SK-N-SH treated with all-trans-retinoic acid at 6 μM for 48 hours (cell line): ENCODE measurements around the gene LIFR.
A peak's percentile ranks its signal among the peaks of the same experiment; 100 is the strongest.

Source experiments
- ATAC-seq: fragments of 200-7000 bp; cut with Tn5 transposase; 3 replicates; pipeline ENCODE4 v1.9.1; 2020; ENCODE audit warnings: mild to moderate bottlenecking, moderate library complexity
- ARNTL ChIP-seq: fragments of 450-650 bp; formaldehyde crosslinking; IDR thresholded peaks from 2 replicates; pipeline ENCODE4 v1.5.0; 2020; ENCODE audit warnings: low read depth, mild to moderate bottlenecking, moderate library complexity, borderline replicate concordance
- BACH2 ChIP-seq: fragments of 250-450 bp; sonication (Bioruptor Pico); IDR thresholded peaks from 2 replicates; pipeline ENCODE4 v1.9.0; 2021; ENCODE audit warnings: mild to moderate bottlenecking, borderline replicate concordance
- CREB5 ChIP-seq: fragments of 250-450 bp; sonication (Bioruptor Pico); IDR thresholded peaks from 2 replicates; pipeline ENCODE4 v1.5.1; 2020; ENCODE audit warnings: low read depth, mild to moderate bottlenecking, moderate library complexity
- CSDC2 ChIP-seq: fragments of 250-450 bp; sonication (Bioruptor Pico); IDR thresholded peaks from 2 replicates; pipeline ENCODE4 v1.5.0; 2020; ENCODE audit warnings: mild to moderate bottlenecking, moderate library complexity
- CSRNP3 ChIP-seq: fragments of 250-450 bp; sonication (Bioruptor Pico); IDR thresholded peaks from 2 replicates; pipeline ENCODE4 v1.5.1; 2021; ENCODE audit warnings: mild to moderate bottlenecking, moderate library complexity
- ESRRG ChIP-seq: fragments of 250-450 bp; sonication (Bioruptor Pico); IDR thresholded peaks from 2 replicates; pipeline ENCODE4 v1.6.1; 2021; ENCODE audit warnings: mild to moderate bottlenecking
- GLIS3 ChIP-seq: fragments of 250-450 bp; sonication (Bioruptor Pico); IDR thresholded peaks from 2 replicates; pipeline ENCODE4 v1.5.0; 2020; ENCODE audit warnings: mild to moderate bottlenecking, moderate library complexity
- ISL1 ChIP-seq: fragments of 250-450 bp; sonication (Bioruptor Pico); IDR thresholded peaks from 2 replicates; pipeline ENCODE4 v2.1.2; 2022; ENCODE audit warnings: mild to moderate bottlenecking, moderate library complexity
- OSR1 ChIP-seq: fragments of 250-450 bp; sonication (Bioruptor Pico); IDR thresholded peaks from 2 replicates; pipeline ENCODE4 v1.8.0; 2022; ENCODE audit warnings: moderate library complexity, mild to moderate bottlenecking, inconsistent platforms
- PATZ1 ChIP-seq: fragments of 250-450 bp; sonication (Bioruptor Pico); IDR thresholded peaks from 2 replicates; pipeline ENCODE4 v1.8.0; 2020; ENCODE audit warnings: mild to moderate bottlenecking, moderate library complexity, borderline replicate concordance
- POU6F1 ChIP-seq: fragments of 250-450 bp; sonication (Bioruptor Pico); IDR thresholded peaks from 2 replicates; pipeline ENCODE4 v1.8.0; 2021; ENCODE audit warnings: low read depth, mild to moderate bottlenecking, moderate library complexity, borderline replicate concordance
- PPARA ChIP-seq: fragments of 250-450 bp; sonication (Bioruptor Pico); IDR thresholded peaks from 2 replicates; pipeline ENCODE4 v1.5.0; 2020; ENCODE audit warnings: mild to moderate bottlenecking, borderline replicate concordance
- RARB ChIP-seq: fragments of 250-450 bp; sonication (Bioruptor Pico); IDR thresholded peaks from 2 replicates; pipeline ENCODE4 v1.8.0; 2021; ENCODE audit warnings: mild to moderate bottlenecking, moderate library complexity
- SNAI2 ChIP-seq: fragments of 250-450 bp; sonication (Bioruptor Pico); IDR thresholded peaks from 2 replicates; pipeline ENCODE4 v1.5.0; 2020; ENCODE audit warnings: mild to moderate bottlenecking, moderate library complexity
- TCF4 ChIP-seq: fragments of 250-450 bp; sonication (Bioruptor Pico); IDR thresholded peaks from 2 replicates; pipeline ENCODE4 v1.8.0; 2021; ENCODE audit warnings: mild to moderate bottlenecking, moderate library complexity, borderline replicate concordance
- TOX ChIP-seq: fragments of 250-450 bp; sonication (Bioruptor Pico); IDR thresholded peaks from 2 replicates; pipeline ENCODE4 v1.8.0; 2021; ENCODE audit warnings: mild to moderate bottlenecking, moderate library complexity, borderline replicate concordance
- TSHZ2 ChIP-seq: fragments of 250-450 bp; sonication (Bioruptor Pico); IDR thresholded peaks from 2 replicates; pipeline ENCODE4 v1.5.0; 2020; ENCODE audit warnings: mild to moderate bottlenecking, moderate library complexity
- ZC3H10 ChIP-seq: fragments of 250-450 bp; sonication (Bioruptor Pico); IDR thresholded peaks from 2 replicates; pipeline ENCODE4 v1.5.1; 2021; ENCODE audit warnings: mild to moderate bottlenecking, moderate library complexity
- ZFP3 ChIP-seq: fragments of 250-450 bp; sonication (Bioruptor Pico); IDR thresholded peaks from 2 replicates; pipeline ENCODE4 v1.5.0; 2020; ENCODE audit warnings: mild to moderate bottlenecking, moderate library complexity
- ZFP30 ChIP-seq: fragments of 450-650 bp; formaldehyde crosslinking; IDR thresholded peaks from 2 replicates; pipeline ENCODE4 v1.5.0; 2022; ENCODE audit warnings: mild to moderate bottlenecking, moderate library complexity
- ZNF565 ChIP-seq: fragments of 450-650 bp; formaldehyde crosslinking; conservative IDR thresholded peaks from 2 replicates; pipeline ENCODE4 v1.5.0; 2020; ENCODE audit warnings: low read depth, mild to moderate bottlenecking, moderate library complexity
- ZNF70 ChIP-seq: fragments of 450-650 bp; formaldehyde crosslinking; IDR thresholded peaks from 2 replicates; pipeline ENCODE4 v1.5.0; 2020; ENCODE audit warnings: mild to moderate bottlenecking, moderate library complexity
- ZNF8 ChIP-seq: fragments of 450-650 bp; formaldehyde crosslinking; IDR thresholded peaks from 2 replicates; pipeline ENCODE4 v1.5.0; 2020; ENCODE audit warnings: mild to moderate bottlenecking, moderate library complexity

Gene LIFR

GRCh38 chr5:38456657-38457399 is 99.6 kb downstream of the LIFR start:
- TF ChIP-seq RARB (CRISPR knock-in tag) (no peak), SNAI2 (CRISPR knock-in tag) (no peak), ZNF70 (no peak), TSHZ2 (CRISPR knock-in tag) (peak; percentile 57; the same call in 1 of the 2 replicates), ISL1 (peak; percentile 90), CSDC2 (no peak), POU6F1 (CRISPR knock-in tag) (0 out of 2 replicates have a peak, but pooled peaks have one; percentile 72), ARNTL (CRISPR knock-in tag) (no peak), ZFP30 (CRISPR knock-in tag) (no peak), CSRNP3 (CRISPR knock-in tag) (0 out of 2 replicates have a peak, but pooled peaks have one; percentile 64), ZC3H10 (CRISPR knock-in tag) (peak; percentile 68), PATZ1 (CRISPR knock-in tag) (0 out of 2 replicates have a peak, but pooled peaks have one; percentile 23), OSR1 (CRISPR knock-in tag) (no peak), CREB5 (no peak), TOX (CRISPR knock-in tag) (no peak), ZNF565 (CRISPR knock-in tag) (no peak), ZFP3 (no peak), ESRRG (no peak), PPARA (CRISPR knock-in tag) (no peak), ZNF8 (CRISPR knock-in tag) (peak; percentile 9; the same call in 1 of the 2 replicates), BACH2 (CRISPR knock-in tag) (no peak), TCF4 (CRISPR knock-in tag) (peak; percentile 55; the same call in 1 of the 2 replicates), GLIS3 (CRISPR knock-in tag) (no peak)
- ATAC-seq: peak; percentile 78

GRCh38 chr5:38455796-38456330 is 100.6 kb downstream of the LIFR start:
- TF ChIP-seq TOX (CRISPR knock-in tag): no peak
- no peak for TF ChIP-seq ARNTL (CRISPR knock-in tag)
- TF ChIP-seq ZFP30 (CRISPR knock-in tag): no peak
- TF ChIP-seq ISL1: no peak
- no peak for TF ChIP-seq BACH2 (CRISPR knock-in tag)
- no peak for TF ChIP-seq GLIS3 (CRISPR knock-in tag)
- TF ChIP-seq ZC3H10 (CRISPR knock-in tag): no peak
- no peak for TF ChIP-seq PPARA (CRISPR knock-in tag)
- no peak for TF ChIP-seq TSHZ2 (CRISPR knock-in tag)
- no peak for TF ChIP-seq RARB (CRISPR knock-in tag)
- TF ChIP-seq OSR1 (CRISPR knock-in tag): no peak
- no peak for ATAC-seq
